Astrocyte (in vitro differentiated cells and primary cell): ENCODE data around the gene CD300E. TPM values are rescaled to one million over a fixed set of nuclear protein-coding genes. Genes with fewer than 3 reads are reported as not detected.

Experiments used
- DNase-seq: peaks from one replicate; pipeline ENCODE4 v3.0.0-alpha.2; 2010; ENCODE audit warnings: low read depth
- FAIRE-seq: peaks from 2 replicates; lab custom pipeline; 2011; peaks lifted over from hg19 to GRCh38; lab: Jason Lieb, UNC
- H2AFZ ChIP-seq: 2 replicates; pipeline ENCODE4 v1.6.0; 2012; ENCODE audit warnings: low read depth, low read length, inconsistent platforms
- H3K27ac ChIP-seq: 2 replicates; pipeline ENCODE4 v1.5.1; 2011; ENCODE audit warnings: low read depth, low read length, inconsistent platforms
- H3K27me3 ChIP-seq: 2 replicates; pipeline ENCODE4 v1.6.0; 2011; ENCODE audit warnings: low read length, inconsistent platforms; ENCODE audit not compliant: insufficient read depth
- H3K36me3 ChIP-seq: 2 replicates; pipeline ENCODE4 v1.5.1; 2011; ENCODE audit warnings: low read length, inconsistent platforms; ENCODE audit not compliant: insufficient read depth
- H3K4me1 ChIP-seq: 2 replicates; pipeline ENCODE4 v1.5.1; 2011; ENCODE audit warnings: low read length, inconsistent platforms; ENCODE audit not compliant: insufficient read depth
- H3K4me2 ChIP-seq: 2 replicates; pipeline ENCODE4 v1.6.0; 2012; ENCODE audit warnings: low read length, inconsistent platforms
- H3K4me3 ChIP-seq: 2 replicates; pipeline ENCODE4 v1.5.1; 2011; ENCODE audit warnings: low read depth, mild to moderate bottlenecking, low read length, inconsistent platforms; ENCODE audit not compliant: insufficient read depth
- H3K79me2 ChIP-seq: 2 replicates; pipeline ENCODE4 v1.6.0; 2012; ENCODE audit warnings: mild to moderate bottlenecking, low read length, inconsistent platforms; ENCODE audit not compliant: insufficient read depth
- H3K9ac ChIP-seq: 2 replicates; pipeline ENCODE4 v1.6.0; 2012; ENCODE audit warnings: mild to moderate bottlenecking, low read length, inconsistent platforms
- H3K9me3 ChIP-seq: 2 replicates; pipeline ENCODE4 v1.5.1; 2012; ENCODE audit warnings: low read depth, mild to moderate bottlenecking, low read length, inconsistent platforms; ENCODE audit not compliant: insufficient read depth
- H4K20me1 ChIP-seq: 2 replicates; pipeline ENCODE4 v1.6.0; 2012; ENCODE audit warnings: low read length, inconsistent platforms; ENCODE audit not compliant: insufficient read depth
- H3K27ac Mint-ChIP-seq: one replicate; pipeline ENCODE4 v1.8.0; 2021; ENCODE audit warnings: mild to moderate bottlenecking, mixed read lengths; ENCODE audit not compliant: unreplicated experiment
- H3K27me3 Mint-ChIP-seq: one replicate; pipeline ENCODE4 v1.8.0; 2021; ENCODE audit warnings: low read depth, mixed read lengths; ENCODE audit not compliant: unreplicated experiment
- H3K36me3 Mint-ChIP-seq: one replicate; pipeline ENCODE4 v1.8.0; 2021; ENCODE audit warnings: low read depth, mixed read lengths; ENCODE audit not compliant: unreplicated experiment
- H3K4me1 Mint-ChIP-seq: one replicate; pipeline ENCODE4 v1.8.0; 2021; ENCODE audit warnings: low read depth, mixed read lengths; ENCODE audit not compliant: unreplicated experiment
- H3K4me3 Mint-ChIP-seq: one replicate; pipeline ENCODE4 v1.8.0; 2021; ENCODE audit warnings: mild to moderate bottlenecking, moderate library complexity, mixed read lengths; ENCODE audit not compliant: unreplicated experiment
- H3K9me3 Mint-ChIP-seq: one replicate; pipeline ENCODE4 v1.8.0; 2021; ENCODE audit warnings: mild to moderate bottlenecking, mixed read lengths; ENCODE audit not compliant: unreplicated experiment
- CTCF ChIP-seq: IDR thresholded peaks from 2 replicates; pipeline ENCODE4 v1.5.1; 2011; ENCODE audit warnings: low read depth, mild to moderate bottlenecking, inconsistent platforms, low read length, moderate library complexity; ENCODE audit not compliant: insufficient read depth
- EZH2 ChIP-seq: IDR thresholded peaks from 2 replicates; pipeline ENCODE4 v1.6.1; 2012; ENCODE audit warnings: mild to moderate bottlenecking, low read length, inconsistent platforms; ENCODE audit not compliant: insufficient read depth
- total RNA-seq: library from RNA; stranded (reverse); gene quantifications from 2 replicates; pipeline ENCODE4 v1.2.1, GENCODE V29; 2021

Gene CD300E
- total RNA-seq, 1 donor from 2014 or later = not detected

GRCh38 chr17:74641224-74641957, 17.9 kb upstream of the CD300E start:
- Mint-ChIP-seq H3K9me3 (no peaks in the 10 kb centered on the region), H3K4me3 (no peak overlapping the region), H3K27ac (no peak overlapping the region), H3K36me3 (no peaks in the 10 kb centered on the region), H3K27me3 (peaks cover 53% of the 10 kb centered on the region), H3K4me1 (peaks cover 4% of the 10 kb centered on the region)
- DNase-seq (no peak), FAIRE-seq (no peak)
- H3K9me3 ChIP-seq = no peaks in the 10 kb centered on the region
- no peak overlapping the region for H3K27ac ChIP-seq
- H2AFZ ChIP-seq = no peak overlapping the region
- peaks cover 3% of the 10 kb centered on the region for H3K27me3 ChIP-seq
- H4K20me1 ChIP-seq = no peaks in the 10 kb centered on the region
- H3K4me1 ChIP-seq = no peaks in the 10 kb centered on the region
- H3K4me3 ChIP-seq = no peak overlapping the region
- no peak overlapping the region for H3K9ac ChIP-seq
- TF ChIP-seq EZH2 (no peak), CTCF (no peak)
- H3K79me2 ChIP-seq = no peaks in the 10 kb centered on the region
- H3K4me2 ChIP-seq = no peak overlapping the region
- no peaks in the 10 kb centered on the region for H3K36me3 ChIP-seq

GRCh38 chr17:74639704-74640151, 16.2 kb upstream of the CD300E start:
- H3K27me3 ChIP-seq = peaks cover 3% of the 10 kb centered on the region
- no peaks in the 10 kb centered on the region for H4K20me1 ChIP-seq
- H3K4me2 ChIP-seq = no peak overlapping the region
- no peak overlapping the region for H3K9ac ChIP-seq
- no peaks in the 10 kb centered on the region for H3K79me2 ChIP-seq
- Mint-ChIP-seq H3K36me3 (no peaks in the 10 kb centered on the region), H3K27me3 (peaks cover 53% of the 10 kb centered on the region), H3K9me3 (no peaks in the 10 kb centered on the region), H3K4me3 (no peak overlapping the region), H3K4me1 (peaks cover 8% of the 10 kb centered on the region), H3K27ac (no peak overlapping the region)
- H3K36me3 ChIP-seq = no peaks in the 10 kb centered on the region
- no peak for DNase-seq
- H3K27ac ChIP-seq = no peak overlapping the region
- no peaks in the 10 kb centered on the region for H3K9me3 ChIP-seq
- TF ChIP-seq EZH2 (no peak), CTCF (no peak)
- no peak for FAIRE-seq
- no peak overlapping the region for H2AFZ ChIP-seq
- no peaks in the 10 kb centered on the region for H3K4me1 ChIP-seq
- no peak overlapping the region for H3K4me3 ChIP-seq

GRCh38 chr17:74637926-74638325, 14.4 kb upstream of the CD300E start:
- TF ChIP-seq EZH2 (no peak), CTCF (no peak)
- no peak overlapping the region for H2AFZ ChIP-seq

More at GRCh38 chr17:74637926-74638325, 14.4 kb upstream of the CD300E start:
- FAIRE-seq (no peak), DNase-seq (no peak)
- no peak overlapping the region for H3K9ac ChIP-seq
- no peaks in the 10 kb centered on the region for H3K36me3 Mint-ChIP-seq
- no peaks in the 10 kb centered on the region for H3K9me3 Mint-ChIP-seq
- no peaks in the 10 kb centered on the region for H3K4me1 ChIP-seq
- no peaks in the 10 kb centered on the region for H3K27me3 ChIP-seq
- no peak overlapping the region for H3K4me3 Mint-ChIP-seq
- no peaks in the 10 kb centered on the region for H3K36me3 ChIP-seq
- no peaks in the 10 kb centered on the region for H3K79me2 ChIP-seq
- H3K27ac ChIP-seq = no peak overlapping the region
- no peak overlapping the region for H3K27ac Mint-ChIP-seq
- peaks cover 6% of the 10 kb centered on the region for H3K4me1 Mint-ChIP-seq
- H3K4me3 ChIP-seq = no peak overlapping the region
- H3K9me3 ChIP-seq = no peaks in the 10 kb centered on the region
- no peak overlapping the region for H3K4me2 ChIP-seq
- H3K27me3 Mint-ChIP-seq = peaks cover 37% of the 10 kb centered on the region
- no peaks in the 10 kb centered on the region for H4K20me1 ChIP-seq
